T-helper 2 cell (primary cell): ENCODE measurements around the gene SLC51B.
"Not testable (repeated sequence)": the region's sequence is repeated elsewhere in the genome, so short reads cannot be mapped to it uniquely, and the experiment has no call there.

Experiments used
- DNase-seq, 5 experiments: peaks; one replicate each; pipeline versions ENCODE4 v3.0.0 to v3.0.0-alpha.2; 2012 to 2022

The SLC51B gene

DNA sequence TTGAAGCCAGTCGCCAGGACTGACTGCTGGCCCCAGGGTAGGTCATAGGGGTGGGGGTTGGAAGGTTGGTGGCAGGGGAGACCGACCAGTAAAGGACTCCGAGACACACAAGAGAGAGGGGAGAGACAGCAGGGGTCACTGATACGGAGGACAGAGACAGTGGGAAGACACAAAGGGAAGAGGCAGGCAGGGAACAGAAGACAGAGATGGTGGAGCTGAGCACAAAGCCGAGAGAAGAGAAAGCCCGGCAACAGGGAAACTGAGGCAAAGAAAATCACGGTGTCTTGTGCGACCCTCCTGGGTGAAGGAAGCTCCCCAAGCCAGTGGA is 22.1 kb downstream of the SLC51B start:
- DNase-seq: no peak

DNA sequence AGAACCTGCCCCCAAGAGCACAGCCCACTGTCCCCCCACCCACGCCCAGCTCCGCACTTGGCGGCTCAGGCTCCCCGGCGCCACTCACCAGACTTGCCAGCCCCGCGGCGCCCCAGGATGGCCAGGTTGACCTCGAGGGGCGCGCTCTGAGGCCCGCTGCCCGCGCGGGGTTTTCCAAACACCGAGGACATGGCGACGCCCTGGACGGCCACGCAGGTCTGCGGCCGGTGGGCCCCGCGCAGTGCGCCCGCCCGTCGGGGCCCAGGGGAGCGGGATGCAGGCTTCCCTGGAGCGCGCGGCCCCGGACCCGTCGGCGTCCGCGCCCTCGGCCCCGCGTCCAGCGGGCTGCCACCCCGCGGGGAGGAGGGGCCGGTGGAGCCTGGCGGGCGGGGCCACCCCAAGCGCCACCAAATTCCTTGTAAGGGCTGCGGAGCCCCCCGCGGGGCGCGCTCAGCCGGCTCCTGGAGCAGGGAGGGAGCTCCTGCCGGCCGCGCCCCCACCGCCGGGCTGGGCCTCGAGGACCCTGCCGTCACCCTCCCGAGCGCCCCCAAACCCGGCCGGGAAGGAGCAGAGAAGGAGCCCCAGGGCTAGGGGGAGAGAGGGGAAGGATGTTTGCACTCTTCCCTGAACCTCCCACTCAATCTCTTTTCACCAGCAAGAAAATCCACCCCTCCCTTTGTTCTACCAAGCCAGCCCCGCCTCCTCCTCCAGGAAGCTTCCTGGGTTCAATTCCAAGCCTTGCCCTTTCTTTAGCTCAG is 22.6 kb downstream of the SLC51B start, which contains the start of gene RASL12:
Gene RASL12 (minus strand): TSS at position 347 of the 758 bp plus-strand sequence. CDS start 156 bp downstream, at position 191.
- DNase-seq: no peak

GRCh38 chr15:65068403-65068788 is 23.2 kb downstream of the SLC51B start:
- DNase-seq: no peak

DNA sequence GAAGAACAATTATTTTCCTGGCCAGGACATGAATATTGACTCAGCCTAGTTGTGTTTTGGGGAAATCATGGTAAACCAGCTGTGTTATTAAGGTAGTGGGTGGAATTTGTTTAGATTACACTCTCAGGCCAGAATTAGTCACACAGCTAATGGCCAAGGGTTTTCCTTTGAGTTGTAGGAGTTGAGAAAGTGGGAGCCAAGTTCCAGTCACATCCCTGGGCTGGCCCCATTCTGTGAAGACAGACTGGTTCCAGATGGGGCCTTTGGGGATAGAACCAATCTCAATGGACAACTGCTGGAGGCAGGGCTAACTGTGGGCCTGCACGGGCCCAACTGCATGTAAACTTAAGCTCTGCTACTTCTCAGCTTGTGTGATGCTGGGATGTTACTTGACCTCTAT is 24.0 kb downstream of the SLC51B start:
- no peak for DNase-seq

DNA sequence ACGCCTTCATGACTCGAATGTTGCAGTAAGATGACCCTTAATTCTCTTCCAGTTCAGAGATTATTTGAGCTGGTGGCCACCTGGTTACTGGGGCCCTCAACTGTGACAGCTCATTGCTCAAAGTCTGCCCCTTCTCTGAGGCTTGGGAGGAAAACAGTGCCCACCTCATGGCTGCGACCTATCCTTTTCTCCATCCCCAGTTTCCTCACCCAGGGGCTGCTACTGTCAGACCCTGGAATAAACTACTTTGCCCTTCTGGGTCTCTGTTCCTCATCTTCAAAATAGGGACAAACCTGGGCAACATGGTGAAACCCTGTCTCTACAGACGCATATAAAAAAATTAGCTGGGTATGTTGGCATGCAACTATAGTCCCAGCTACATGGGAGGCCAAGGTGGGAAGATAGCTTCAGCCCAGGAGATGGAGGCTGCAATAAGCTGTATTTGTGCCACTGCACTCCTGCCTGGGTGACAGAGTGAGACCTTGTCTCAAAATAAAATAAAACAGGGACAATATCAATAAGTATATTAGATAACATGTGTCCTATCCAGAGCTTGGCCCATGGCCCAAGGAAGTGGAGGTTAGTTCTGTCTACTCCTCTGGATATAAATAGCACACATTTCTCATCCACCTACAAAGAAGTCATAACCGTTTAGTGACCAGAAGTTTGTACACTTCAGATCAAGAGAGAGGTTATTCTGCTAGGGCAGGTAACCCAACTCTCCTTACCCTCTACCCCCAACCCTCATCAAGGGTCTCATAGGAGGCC is 24.8 kb downstream of the SLC51B start:
- no peak for DNase-seq

DNA sequence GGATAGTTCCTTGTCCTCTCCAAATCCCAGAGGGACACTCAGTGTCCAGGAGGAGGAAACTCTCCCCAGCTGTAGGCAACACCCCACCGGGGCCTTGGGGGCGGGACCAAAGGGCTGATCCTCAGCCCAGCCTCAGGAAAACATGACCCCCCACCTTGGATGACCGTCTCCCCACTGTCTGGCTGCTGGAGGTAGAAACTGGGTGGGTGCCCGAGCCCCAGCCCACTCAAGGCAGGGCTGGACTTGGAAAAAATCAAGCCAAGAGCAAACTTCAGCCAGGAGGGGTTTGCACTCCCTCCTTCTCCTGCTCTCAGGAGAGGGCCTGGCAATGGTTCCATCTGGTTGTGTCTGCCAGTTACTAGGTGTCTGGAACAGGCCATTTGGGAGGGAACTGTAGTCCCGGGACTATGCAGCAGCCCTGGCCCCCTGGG is 26.2 kb downstream of the SLC51B start:
- DNase-seq: no peak

GRCh38 chr15:65072027-65072426 is 26.8 kb downstream of the SLC51B start:
- no peak for DNase-seq

DNA sequence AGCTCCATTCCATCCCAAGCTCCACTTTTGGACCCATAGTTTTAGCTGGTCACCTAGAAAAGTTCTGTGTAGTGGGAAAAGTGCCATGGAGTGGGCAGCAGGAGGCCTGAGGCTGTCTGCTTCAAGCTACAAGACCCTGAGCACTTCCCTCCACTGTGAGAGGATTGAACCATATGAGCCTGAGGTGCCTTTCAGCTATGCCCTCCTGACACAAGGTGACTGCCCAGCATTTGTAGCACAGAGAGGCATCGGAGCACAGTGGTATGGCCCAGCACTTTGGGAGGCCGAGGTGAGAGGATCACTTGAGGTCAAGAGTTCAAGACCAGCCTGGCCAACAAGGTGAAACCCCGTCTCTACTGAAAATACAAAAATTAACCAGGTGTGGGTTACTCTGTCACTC is 27.4 kb downstream of the SLC51B start:
- no peak for DNase-seq

DNA sequence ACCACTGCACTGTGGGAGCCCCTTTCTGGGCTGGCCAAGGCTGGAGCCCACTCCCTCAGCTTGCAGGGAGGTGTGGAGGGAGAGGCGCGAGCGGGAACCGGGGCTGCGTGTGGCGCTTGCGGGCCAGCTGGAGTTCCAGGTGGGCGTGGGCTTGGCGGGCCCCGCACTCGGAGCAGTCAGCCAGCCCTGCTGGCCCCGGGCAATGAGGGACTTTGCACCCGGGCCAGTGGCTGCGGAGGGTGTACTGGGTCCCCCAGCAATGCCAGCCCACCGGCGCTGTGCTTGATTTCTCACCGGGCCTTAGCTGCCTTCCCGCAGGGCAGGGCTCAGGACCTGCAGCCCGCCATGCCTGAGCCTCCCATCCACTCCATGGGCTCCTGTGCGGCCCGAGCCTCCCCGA is 29.8 kb downstream of the SLC51B start:
- not testable (repeated sequence) for DNase-seq

DNA sequence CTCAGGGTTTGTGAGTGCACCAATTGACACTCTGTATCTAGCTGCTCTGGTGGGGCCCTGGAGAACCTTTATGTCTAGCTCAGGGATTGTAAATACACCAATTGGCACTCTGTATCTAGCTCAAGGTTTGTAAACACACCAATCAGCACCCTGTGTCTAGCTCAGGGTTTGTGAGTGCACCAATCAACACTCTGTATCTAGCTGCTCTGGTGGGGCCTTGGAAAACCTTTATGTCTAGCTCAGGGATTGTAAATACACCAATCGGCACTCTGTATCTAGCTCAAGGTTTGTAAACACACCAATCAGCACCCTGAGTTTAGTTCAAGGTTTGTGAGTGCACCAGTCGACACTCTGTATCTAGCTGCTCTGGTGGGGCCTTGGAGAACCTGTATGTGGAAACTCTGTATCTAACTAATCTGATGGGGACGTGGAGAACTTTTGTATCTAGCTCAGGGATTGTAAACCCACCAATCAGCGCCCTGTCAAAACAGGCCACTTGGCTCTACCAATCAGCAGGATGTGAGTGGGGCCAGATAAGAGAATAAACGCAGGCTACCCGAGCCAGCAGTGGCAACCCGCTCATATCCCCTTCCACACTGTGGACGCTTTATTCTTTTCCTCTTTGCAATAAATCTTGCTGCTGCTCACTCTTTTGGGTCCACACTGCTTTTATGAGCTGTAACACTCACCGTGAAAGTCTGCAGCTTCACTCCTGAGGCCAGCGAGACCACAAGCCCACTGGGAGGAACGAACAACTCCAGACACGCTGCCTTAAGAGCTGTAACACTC is 30.6 kb downstream of the SLC51B start:
- not testable (repeated sequence) for DNase-seq

DNA sequence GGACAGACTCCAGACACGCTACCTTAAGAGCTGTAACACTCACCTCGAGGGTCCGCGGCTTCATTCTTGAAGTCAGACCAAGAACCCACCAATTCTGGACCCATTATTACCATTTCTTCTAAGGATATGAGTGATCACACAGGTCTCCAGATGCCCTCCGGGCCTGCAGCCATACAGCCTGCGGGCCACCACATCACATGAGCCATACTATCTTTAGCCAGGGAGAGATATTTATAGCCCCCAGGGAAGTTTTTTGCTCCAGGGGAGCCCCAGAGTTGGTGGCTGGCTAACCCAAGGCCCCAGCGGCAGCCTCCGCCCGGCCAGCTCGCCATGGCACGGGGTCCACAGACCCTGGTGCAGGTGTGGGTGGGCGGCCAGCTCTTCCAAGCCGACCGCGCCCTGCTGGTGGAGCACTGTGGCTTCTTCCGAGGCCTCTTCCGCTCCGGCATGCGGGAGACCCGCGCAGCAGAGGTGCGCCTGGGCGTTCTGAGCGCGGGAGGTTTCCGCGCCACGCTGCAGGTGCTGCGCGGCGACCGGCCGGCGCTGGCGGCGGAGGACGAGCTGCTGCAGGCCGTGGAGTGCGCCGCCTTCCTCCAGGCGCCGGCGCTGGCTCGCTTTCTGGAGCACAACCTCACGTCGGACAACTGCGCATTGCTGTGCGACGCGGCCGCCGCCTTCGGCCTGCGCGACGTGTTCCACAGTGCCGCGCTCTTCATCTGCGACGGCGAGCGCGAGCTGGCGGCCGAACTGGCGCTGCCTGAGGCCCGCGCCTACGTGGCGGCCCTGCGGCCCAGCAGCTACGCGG is 31.5 kb downstream of the SLC51B start, which contains the start of gene KBTBD13:
Gene KBTBD13 (plus strand): TSS at position 261 of the 805 bp plus-strand sequence. CDS start 70 bp downstream, at position 331.
- no peak for DNase-seq

- DNase-seq: no peak
Observed at GRCh38 chr15:65077291-65077980, 32.2 kb downstream of the SLC51B start.

- DNase-seq: peak in 4 of 5 experiments; percentile 24 to 61 (median 32)
Observed at GRCh38 chr15:65077981-65078352, 32.8 kb downstream of the SLC51B start.

GRCh38 chr15:65079580-65079979 is 34.4 kb downstream of the SLC51B start:
- no peak for DNase-seq

- no peak for DNase-seq
Observed at GRCh38 chr15:65081270-65081669, 36.1 kb downstream of the SLC51B start.

DNA sequence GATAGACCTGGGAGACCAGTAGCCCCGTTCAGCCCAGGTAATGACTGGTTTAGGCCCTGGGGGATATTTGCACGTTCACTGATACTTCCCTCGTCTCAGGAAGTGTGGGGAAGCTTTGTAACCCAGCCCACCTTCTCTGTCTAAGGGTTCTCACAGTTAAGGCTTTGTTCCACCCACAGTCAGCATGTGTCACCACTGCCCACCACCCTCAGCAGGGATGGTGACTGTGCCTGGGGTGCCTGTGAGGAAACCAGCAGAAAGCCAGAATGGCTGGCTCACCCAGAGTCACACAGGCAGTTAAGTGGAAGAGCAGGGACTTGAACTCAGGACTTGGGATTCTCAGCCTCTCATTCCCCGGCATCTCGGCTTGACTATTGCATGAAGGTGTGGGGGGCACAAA is 36.6 kb downstream of the SLC51B start:
- no peak for DNase-seq

DNA sequence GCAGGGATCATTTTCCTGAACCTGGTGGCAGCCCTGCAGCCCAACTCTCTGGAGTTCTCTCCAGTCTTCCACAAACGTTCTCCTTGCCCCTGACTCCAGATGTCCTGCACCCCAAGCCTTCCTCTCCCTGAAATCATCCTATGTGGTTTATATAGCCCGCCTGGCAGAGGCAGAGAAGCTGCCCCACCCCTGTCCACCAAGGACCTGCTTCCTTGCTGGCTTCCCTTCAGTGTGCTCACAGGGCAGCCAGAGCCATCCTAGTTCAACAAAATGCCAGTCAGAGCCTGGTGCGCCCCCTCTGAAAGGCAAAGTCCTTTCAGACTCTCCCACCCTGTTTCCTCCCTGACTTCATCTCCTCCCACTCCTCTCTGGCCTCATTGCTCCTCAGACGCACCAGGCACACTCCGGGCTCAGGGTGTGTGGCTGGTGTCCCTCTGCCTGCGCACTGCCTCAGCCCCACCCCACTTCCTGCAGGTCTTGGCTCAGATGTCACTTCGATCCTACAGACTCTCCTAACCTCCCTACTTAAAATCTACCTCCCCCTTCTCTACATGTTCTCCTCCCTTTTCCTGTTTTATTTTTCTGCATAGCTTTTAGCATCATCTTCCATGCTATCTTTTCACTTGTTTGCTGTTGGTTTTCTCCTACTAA is 37.2 kb downstream of the SLC51B start:
- DNase-seq: peak in 1 of 5 experiments; percentile 42

DNA sequence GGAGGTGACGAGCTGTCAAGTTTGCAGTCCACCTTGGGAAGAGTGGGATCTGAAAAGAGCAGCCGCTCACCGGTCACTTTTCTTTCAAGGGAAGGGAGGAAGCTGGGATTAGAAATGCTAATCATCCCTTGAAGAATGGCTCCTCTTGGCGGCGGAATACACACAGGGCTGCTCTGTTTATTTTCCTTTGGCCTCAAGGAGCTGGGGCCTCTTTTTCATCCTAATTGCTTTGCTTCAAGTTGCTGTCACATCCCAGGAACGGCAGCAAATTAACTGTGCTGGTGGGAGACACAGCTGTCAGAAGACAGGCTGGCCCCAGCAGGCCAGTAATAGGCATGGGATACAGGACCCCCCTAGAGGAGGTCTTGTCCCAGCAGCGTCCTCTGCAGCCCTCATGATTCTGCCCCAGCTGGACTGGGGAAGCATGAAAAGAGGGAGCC is 38.1 kb downstream of the SLC51B start:
- DNase-seq: no peak

GRCh38 chr15:65084500-65085206 is 39.5 kb downstream of the SLC51B start:
- DNase-seq: no peak

- no peak for DNase-seq
Observed at GRCh38 chr15:65085207-65085753, 40.1 kb downstream of the SLC51B start.
